ENCODE data around the gene HSBP1L1.
A peak's percentile ranks its signal among the peaks of the same experiment; 100 is the strongest.

Gene HSBP1L1

DNA sequence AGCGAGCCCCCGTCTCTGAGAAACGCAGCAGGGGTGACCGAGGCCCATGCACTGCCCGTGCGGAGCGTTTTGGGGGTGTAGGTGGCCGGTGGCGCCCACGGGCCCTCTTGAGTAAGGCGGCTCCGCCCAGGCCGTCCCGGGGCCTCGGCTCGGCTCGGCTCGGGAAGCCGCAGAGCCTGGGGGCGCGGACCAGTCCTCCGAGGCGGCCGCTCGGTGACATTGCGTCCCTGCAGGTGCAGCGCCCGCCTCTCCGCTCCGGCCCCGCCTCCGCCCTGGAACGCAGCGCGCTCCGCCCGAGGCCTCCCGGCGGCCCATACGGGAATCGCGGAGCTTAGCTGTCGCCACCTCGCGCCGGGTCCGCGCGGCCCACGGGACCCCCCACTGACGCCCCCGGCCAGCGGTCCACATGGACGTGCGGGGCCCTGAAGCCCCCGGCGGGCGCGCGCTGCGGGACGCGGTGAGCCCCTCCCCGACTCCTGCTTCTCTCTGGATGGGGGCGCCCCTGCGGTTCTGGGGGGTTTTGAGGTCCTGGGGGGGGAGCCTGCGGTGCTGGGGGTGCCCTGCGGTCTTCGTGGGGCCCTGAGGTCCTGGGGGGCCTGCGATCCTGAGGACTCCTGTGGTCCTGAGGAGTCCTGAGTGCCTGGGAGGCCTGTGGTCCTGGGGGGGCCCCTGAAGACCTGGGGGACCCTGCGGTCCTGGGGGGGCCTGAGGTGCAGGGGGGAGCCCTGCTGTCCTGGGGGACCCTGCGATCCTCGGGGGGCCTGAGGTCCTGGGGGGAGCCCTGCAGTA, at the start of gene HSBP1L1:
HSBP1L1 (plus strand) TSS at position 314 of the 789 bp plus-strand sequence; CDS start at position 407, 93 bp downstream.
- DNase-seq (ENCODE audit: low read depth), result peak; percentile 53

DNA sequence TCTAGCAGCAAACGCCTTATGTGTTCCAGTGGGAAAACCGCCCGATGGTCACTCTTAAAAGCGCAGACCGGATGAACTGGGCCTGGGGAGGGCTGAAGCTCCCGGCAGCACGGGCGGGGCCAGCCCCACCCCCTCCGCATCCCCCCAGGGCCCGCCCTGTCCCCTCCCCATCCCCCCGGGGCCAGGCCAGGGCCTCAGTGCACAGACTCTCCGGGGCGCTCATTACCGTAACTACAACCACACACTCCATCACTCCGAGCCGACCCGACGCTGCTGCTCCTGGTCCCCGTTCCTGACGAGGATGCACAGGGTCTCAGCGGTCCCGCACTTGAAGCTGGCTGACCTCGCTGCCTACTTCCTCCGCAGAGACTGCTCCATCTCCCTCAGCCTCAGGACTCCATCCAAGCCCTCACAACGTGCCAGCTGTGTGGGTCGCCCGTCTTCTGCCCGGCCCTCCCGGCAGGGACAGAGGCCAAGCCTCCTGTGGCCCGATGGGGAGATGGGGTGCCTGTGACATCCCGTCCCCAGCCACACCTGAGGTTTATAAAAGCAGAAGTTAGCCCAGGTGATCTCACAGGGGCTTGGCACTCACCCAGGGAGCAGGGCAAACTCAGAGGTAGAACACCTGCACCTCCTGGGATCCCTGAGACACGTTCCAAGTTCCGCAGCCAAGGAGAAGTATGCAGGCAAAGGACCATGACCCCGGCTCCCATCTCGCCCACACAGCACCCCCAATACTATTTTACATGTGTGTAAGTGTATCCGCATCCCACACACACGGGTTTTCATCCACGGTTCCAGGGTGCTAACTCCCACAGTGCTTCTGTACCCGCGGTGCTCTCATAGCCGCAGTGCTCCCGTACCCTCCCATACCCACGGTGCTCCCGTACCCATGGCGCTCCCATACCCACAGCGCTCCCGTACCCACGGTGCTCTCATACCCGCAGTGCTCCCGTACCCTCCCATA, 49.0 kb upstream of the HSBP1L1 start:
- DNase-seq (ENCODE audit: low read depth), result no peak

DNA sequence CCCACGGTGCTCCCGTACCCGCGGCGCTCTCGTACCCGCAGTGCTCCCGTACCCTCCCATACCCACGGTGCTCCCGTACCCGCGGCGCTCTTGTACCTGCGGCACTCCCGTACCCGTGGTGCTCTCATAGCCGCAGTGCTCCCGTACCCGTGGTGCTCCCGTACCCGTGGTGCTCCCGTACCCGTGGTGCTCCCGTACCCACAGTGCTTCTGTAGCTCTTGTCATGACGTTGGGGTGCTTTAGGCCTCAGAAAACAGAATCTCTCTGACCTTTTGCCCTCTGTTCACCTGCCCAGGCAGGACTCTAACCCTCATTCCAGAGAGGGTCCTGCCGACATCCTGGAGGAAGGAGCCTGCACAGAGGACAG, 48.3 kb upstream of the HSBP1L1 start:
- no peak for DNase-seq (ENCODE audit: low read depth)

DNA sequence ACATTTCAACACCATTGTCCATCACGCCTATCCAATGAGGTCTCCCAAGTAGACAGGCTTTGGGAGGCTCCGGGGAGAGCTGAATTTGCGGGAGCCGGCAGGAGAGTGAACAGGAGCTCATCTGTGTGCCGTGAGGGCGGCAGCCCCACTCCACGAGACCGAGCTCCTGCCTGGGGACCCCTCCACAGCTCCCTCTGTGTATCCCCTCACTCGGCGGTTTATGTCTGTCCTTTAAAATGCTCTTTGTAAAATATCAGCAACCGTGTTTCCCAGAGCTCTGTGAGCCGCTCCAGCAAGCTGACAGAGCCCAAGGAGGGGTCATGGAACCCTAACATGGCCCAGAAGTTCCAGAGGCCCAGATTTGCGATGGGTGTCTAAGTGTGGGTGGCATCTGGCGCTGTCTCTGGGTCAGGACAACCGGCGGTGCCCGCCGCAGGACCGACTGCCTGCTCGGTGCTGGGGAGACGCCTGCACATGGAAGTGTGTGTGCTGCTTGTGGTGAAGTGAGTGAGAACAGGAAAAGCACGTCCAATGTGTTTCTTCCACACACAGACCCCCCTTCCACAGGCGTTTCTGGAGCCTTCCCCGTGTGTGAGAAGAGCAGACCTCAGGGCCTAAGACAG, 47.8 kb upstream of the HSBP1L1 start:
- DNase-seq (ENCODE audit: low read depth), result no peak

DNA sequence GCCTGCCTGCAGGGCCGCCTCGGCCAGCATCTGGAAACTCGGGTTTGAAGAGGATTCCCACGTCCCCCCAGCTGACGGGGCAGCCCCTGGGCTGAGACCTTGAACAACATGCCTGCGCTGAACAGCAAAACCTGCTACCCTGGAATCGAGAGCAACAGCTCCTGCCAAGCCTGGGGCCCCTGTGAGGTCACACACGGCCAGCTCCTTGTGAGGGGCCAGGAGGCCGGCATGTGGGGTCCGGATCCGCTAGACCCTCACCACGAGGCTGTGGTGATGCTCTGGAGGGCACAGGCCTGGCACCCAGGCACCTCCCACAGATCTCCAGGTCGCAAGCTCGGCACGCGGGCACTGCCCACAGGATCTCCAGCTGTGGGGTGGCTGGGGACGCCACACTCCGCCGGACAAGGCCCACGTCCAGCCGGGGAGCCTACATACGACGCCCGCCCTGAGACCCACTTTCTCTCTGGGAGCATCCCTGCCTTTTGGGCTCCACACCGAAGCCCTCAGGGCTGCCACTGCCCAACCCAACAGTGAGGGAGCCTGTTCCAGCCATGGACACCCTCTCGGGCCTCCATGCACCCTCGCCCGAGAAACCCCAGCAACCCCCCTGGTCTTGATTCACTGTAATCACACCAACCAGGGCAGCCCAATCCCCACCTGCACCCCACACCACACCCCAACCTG, 47.1 kb upstream of the HSBP1L1 start:
- no peak for DNase-seq (ENCODE audit: low read depth)

DNA sequence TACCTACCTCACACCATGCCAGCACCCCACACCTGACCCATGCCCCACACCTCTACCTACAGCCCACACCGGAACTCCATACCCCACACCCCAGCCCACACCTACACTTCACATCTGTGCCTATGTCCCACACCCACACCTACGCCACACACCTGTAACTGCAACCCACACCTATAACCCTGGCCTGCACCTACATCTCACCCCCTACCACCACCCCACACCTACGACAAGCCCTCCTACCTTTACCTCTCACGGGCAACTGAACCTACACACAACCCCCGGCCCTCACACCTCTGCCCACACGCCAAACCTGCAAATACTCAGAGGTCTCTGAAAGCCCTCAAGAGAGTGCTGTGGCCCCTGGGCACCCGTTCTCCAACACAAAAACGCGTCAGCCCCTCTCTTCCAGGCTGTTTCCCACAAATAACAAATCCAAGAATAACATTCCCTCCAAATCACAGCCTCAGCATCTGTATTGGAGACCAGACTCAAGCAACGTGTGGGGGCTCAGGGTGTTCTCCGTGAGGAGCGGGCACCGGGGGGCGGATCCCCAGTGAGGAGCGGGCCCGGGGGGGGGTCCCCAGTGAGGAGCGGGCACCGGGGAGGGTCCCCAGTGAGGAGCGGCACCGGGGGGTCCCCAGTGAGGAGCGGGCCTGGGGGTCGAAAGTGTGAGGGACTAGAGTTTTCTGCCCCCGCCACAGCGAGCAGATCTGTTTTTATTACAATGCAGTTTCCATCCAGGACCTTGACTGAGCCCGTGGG, 46.4 kb upstream of the HSBP1L1 start:
- DNase-seq (ENCODE audit: low read depth), result no peak

DNA sequence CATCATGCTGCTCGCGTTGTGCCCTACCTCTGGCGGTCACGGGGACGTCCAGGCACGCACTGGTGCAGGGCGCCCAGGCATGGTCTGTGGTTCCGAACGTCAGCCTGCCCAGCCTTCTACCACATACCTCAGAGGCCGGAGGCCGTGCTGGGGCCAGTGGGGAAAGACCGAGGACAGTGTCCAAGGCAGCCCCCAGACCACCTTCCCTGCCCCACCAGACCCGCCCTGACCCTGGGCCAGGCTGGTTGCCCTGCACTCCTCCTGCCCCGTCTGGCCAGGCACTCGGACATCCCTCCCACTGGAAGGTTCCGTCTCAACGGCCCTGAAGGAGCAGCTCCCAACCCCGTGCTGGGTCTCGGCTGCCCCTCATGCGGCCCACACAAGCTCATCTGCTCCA, 45.8 kb upstream of the HSBP1L1 start:
- no peak for DNase-seq (ENCODE audit: low read depth)

DNA sequence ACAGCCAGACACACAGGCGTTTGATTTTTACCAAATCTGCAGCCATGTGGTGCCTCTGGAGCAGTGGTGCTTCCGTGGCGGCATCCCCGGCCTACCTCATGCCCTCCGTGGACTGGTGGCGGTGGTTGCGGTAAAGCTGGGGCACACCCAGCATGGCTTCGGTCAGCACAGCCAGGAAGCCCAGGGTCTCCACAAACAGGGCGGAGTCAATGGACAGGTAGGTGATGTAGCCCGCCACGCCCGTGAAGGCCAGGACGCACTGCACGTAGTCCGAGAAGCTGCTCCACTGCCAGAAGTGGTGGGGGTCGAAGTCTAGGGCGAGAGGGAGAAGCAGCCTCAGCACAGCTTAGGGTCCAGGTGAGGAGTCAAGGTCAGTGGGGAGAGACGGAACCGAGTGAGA, 45.4 kb upstream of the HSBP1L1 start:
- DNase-seq (ENCODE audit: low read depth), result no peak

DNA sequence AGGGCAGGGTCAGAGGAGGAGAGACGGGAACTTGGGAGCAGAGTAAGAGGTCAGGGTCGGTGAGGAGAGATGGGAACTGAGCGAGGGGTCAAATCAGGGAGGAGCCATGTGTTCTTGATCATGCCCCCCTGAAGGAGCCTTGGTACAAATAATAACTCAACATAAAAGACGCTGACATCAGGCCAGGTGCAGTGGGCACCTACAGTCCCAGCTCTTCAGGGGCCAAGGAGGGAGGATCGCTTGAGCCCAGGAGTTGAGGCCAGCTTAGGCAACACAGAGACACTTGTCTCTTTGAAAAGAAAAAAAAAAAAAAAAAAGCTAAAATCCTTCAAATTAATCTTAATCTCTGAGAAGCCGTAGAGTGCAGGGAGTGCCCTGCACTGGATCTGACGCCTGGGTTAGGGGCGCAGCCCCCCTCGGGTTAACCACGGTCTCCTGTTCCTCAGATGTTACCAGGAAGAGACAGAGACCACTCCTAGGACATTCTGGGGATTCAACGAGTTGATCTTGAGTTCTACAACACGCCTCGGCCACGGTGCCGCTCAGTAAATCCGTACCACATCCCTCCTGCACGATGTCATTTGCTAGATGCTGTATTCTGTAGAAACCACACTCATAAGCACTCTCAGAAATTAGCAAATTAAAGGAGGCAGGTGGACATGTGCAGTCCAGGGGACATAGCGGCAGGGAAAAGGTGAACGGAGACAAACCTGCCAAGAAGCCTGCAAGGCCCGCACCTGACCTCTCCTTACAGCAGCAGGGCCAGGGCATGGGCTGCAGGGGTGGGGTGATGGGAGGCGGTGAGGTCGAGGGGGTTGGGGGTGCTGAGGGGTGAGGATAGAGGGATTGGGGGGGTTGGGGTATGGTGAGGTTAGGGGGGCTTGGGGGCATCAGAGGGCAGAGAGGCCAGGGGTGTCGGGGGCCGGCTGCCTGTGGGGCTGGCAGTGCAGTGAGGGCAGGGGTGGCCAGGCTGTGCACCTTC, 42.2 kb upstream of the HSBP1L1 start:
- no peak for DNase-seq (ENCODE audit: low read depth)

DNA sequence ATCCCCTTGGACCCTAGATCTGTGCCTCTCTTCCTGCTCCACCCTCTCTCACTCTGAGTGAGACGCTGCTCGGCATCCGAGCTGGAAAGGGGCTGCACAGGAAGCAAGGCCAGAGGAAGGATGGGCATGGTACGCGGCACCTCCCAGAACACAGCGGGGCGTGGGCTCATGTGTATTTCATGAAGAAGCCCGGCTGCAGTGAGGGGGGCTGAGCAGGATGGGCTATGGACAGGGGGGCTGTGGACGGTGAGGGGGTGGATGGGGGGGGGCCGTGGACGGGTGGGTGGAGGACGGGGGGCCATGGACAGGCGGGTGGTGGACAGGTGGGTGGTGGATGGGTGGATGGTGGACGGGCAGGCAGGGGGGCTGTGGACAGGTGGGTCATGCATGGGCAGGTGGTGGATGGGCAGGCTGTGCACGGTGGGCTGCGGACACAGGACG, 41.5 kb upstream of the HSBP1L1 start:
- DNase-seq (ENCODE audit: low read depth), result no peak

DNA sequence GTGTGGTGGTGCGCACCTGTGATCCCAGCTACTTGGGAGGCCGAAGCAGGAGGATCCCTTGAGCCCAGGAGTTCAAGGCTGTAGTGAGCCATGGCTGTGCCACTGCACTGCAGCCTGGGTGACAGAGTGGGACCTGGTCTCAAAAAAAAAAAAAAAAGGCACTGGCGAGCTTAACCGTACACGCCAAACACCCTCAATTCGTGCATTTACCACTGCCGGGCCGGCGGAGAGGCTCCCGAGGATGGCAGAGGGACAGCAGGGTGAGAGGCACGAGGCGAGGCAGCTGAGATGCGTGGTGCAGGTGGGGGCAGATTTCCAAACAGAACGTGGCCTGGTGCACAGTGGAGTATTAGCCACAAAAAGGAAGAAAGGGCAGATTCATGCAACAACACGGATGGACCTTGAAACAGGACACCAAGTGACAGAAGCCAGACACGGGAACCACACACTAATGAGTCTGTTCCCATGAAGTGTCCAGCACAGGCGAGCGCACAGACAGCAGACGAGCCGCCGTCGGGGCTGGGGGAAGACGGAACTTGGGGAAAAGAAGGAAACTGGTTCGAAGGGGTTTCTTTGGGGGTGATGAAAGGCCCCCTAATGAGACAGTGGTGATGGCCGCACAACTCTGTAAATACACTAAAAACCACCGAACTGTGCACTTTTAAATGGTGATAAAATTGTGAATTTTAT, 40.4 kb upstream of the HSBP1L1 start:
- DNase-seq (ENCODE audit: low read depth), result no peak

DNA sequence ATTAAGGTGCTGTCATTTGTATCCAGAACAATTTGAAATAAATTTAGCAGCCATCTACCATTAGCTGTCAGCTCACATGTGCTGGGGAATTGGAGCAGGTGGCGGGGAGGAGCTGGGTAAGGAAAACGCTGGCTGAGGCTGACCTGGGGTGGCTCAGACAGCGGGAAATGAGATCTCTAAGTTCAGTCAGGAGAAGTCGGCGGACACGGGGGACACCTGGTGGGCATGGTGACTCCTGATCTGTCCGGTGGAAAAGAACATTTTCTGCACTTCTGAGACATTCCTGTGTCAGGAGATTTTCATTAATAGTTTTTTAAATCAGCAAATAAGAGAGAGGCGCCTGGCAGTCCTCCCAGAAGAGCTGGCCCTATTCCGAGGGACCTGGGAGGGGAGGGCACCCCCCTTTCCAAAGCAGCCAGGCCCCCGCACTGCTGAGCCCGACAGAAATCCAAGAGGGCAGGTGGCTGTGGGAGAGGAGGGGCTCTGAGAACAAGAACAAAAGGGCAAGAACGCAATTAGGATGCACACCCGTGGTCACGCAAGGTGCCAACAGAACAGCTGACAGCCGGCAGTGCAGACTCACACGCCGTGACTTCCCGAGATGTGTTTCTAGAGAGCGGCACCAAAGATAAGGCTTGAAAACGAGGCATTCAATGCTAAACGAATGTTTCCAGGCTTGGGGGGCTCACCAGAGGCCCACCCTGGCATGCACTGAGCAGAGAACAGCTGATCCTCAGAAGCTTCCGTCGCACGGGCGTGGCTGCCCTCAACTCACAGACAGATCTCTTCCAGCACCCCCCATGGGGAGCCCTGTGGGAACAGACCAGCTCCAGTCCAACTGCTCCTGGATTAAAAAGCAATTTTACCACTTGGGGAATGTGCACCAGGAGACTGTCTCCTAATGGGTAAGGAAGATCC, 39.4 kb upstream of the HSBP1L1 start:
- DNase-seq (ENCODE audit: low read depth), result no peak

DNA sequence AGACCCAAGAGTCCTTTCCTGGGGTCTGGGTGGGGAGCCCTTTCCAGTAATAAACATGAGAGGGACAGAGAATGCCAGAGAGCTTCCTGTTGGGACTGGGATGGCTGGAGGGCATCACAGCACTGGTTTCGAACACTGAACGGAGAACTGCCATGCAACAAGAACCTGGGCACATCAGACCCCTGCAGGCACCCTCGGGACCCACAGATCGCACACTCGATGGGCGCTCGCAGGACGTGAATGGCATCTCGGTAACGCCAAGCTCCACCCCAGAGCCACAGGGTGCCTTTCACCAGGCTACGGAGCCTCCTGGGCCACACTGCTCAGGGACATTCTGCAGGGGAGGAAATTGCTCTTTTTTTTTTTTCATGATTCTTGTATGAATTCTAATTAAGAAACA, 38.1 kb upstream of the HSBP1L1 start:
- no peak for DNase-seq (ENCODE audit: low read depth)

DNA sequence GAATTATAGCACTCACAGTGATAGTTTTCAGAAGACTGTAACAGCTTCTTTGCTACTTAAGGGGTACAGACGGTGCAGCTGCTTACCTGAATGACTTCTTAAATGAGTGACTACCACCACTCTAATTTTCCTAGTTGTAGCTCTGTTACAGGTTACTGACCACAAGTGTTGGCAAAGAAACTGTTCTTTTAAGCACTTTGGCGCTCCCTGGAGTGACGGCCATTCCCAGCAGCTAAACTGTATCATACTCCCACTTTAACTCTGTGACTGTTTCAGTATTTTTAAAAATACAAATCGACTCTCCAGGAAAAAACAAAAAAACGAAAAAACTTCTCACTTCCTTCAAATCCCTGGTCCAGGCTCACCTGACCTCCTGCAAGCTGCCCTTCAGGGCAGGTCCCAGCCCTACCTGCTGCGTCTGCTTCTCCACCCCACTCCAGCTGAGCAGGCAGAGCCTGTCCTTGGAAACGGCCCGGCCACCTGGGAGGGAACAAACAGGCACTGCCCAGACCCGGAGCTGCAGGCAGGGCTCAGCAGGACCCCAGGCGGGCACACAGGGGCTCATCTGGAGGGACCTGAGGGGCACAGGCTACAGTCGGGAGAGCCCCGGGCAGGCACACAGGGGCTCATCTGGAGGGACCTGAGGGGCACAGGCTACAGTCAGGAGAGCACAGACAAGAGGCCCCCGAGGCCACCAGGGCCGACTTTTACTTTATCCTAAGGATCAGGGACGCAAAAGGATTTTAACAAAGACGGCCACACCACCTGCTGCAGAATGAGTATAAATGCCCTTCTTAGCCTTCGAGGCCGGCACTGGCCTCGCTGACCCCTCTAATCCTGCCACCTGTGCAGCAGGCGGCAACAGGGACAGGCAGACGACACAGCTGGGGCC, 37.5 kb upstream of the HSBP1L1 start:
- DNase-seq (ENCODE audit: low read depth), result no peak

DNA sequence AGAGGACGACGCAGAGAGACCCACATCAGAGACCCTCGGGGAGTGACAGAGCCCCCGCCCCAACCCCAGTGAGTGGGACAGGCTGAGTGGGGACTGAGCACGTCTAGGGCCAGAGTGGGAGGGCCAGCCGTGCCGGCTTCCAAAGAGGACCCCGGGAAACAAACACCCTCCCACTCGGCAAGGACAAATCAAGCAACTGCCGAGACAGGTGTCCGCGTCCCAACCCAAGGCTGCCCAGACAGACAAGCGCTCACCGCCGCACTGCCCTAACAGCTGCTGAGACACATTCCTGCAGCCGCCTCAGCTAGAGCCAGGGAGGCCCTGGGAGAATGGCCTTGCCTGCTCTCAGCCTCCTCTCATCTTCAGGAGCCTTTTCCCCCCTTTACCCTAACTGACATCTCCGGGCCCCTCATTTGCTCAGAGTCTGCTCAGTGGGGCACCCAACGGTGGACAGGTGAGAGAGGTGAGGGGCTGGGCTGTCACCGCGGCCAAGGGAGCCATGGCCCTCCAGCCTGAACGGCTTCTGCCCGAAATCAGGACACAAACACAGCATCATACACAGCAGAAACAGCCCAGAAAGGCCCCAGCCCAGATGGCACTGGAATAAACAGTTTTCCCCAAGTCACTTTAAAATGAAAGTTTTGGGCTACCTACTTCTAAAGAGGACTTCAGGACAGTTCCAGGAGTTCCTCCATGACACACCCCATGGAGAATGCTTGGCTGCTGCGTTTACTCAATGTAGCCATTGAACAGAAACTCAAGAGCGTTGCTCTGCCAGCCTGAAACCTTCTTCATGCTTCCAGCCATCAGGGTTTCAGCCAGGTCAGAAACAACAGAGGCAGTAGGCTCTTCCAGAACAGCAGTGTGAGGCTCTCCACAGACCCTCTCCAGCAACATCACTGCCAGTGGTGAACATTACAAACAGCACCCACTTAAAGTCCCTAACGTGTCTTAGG, 36.6 kb upstream of the HSBP1L1 start:
- no peak for DNase-seq (ENCODE audit: low read depth)

DNA sequence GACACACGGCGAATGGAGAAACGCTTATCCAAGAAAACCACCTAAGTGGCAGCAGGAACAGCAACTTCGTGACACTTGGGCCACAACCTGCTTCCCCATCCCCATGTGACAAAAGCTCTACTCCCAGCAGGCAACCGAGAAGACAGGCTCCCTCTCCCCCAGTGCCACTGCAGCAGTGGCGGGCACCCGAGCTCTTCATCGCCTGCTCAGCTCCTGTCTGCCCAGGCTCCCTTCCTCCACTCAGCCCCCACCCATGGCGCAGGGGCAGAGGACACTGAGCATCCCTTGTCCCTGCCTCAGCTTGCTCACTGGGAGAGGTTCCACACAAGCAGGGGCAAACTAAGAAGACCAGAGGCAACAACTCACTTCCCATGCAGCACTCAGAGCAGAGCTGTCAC, 35.9 kb upstream of the HSBP1L1 start:
- no peak for DNase-seq (ENCODE audit: low read depth)
